ENCODE results near the gene RGL1. TPM values are rescaled to one million over a fixed set of nuclear protein-coding genes. Genes with fewer than 3 reads are reported as not detected.

Gene RGL1
- total RNA-seq, 1 experiment from 2014 or later: 1.3 TPM

- H3K9me3 ChIP-seq (ENCODE audit: control insufficient read depth in 1 of 2, insufficient read depth in 1 of 2, low read depth in 1 of 2, low read length in 2 of 2): no peaks in the 10 kb centered on the region
- no peaks in the 10 kb centered on the region for H3K36me3 ChIP-seq (ENCODE audit: control insufficient read depth in 1 of 2, insufficient read depth in 2 of 2, low read length in 2 of 2)
- peaks cover 3 to 5% of the 10 kb centered on the region in 2 experiments for H3K4me1 ChIP-seq (ENCODE audit: control insufficient read depth in 1 of 2, insufficient read depth in 2 of 2, low read length in 2 of 2)
- TF ChIP-seq RAD21 (IDR thresholded peaks at IDR 0.05; ENCODE audit: low read depth) (no peak), CEBPB (IDR thresholded peaks at IDR 0.05; ENCODE audit: low read depth) (no peak)
- H3K9ac ChIP-seq (ENCODE audit: low read length): no peak overlapping the region
- ChIA-PET CTCF (no interaction called here), POLR2A (no interaction called here), RAD21 (ENCODE audit: low non-redundant PET in 1 of 2, low total read pairs in 2 of 2, uncharacterized antibody in 2 of 2, unreplicated experiment in 2 of 2) (no interaction called here)
- BruUV-seq (replicated peaks): no TSS peak
- H3K27ac ChIP-seq (ENCODE audit: low read depth, low read length): no peak overlapping the region
- no peaks in the 10 kb centered on the region for H3K79me2 ChIP-seq (ENCODE audit: insufficient read depth, low read length)
- no peak overlapping the region for H2AFZ ChIP-seq (ENCODE audit: low read depth, low read length, poor library complexity, severe bottlenecking)
- H4K20me1 ChIP-seq (ENCODE audit: insufficient read depth): no peaks in the 10 kb centered on the region
- DNase-seq (ENCODE audit: low read depth, low spot score) (no peak), ATAC-seq (no peak)
- intact Hi-C loops (cut with micrococcal nuclease): no loop called here
- H3K27me3 ChIP-seq (ENCODE audit: insufficient read depth, low read length): no peaks in the 10 kb centered on the region
- H3K4me2 ChIP-seq (ENCODE audit: low read length): no peak overlapping the region
- no peak overlapping the region for H3K4me3 ChIP-seq (replicated peaks in 1 of 2; ENCODE audit: low read depth in 1 of 2, low read length in 2 of 2)
- no peaks in the 10 kb centered on the region for H3K9me2 ChIP-seq (ENCODE audit: insufficient read depth)
These were observed 132.7 kb downstream of the RGL1 start for GRCh38 chr1:183937611-183938010.

GRCh38 chr1:183941001-183941400 is 136.1 kb downstream of the RGL1 start:
- ATAC-seq: no peak
- H3K4me1 ChIP-seq (ENCODE audit: control insufficient read depth in 1 of 2, insufficient read depth in 2 of 2, low read length in 2 of 2): peaks cover 11 to 14% of the 10 kb centered on the region in 2 experiments
- no peak overlapping the region for H2AFZ ChIP-seq (ENCODE audit: low read depth, low read length, poor library complexity, severe bottlenecking)
- TF ChIP-seq ZFX (IDR thresholded peaks at IDR 0.05) (no peak), CBX3 (IDR thresholded peaks at IDR 0.05; ENCODE audit: low read depth) (no peak), ZNF274 (IDR thresholded peaks at IDR 0.05; ENCODE audit: low read depth, low read length) (no peak)
- TF ChIP-seq, protein P1, sequence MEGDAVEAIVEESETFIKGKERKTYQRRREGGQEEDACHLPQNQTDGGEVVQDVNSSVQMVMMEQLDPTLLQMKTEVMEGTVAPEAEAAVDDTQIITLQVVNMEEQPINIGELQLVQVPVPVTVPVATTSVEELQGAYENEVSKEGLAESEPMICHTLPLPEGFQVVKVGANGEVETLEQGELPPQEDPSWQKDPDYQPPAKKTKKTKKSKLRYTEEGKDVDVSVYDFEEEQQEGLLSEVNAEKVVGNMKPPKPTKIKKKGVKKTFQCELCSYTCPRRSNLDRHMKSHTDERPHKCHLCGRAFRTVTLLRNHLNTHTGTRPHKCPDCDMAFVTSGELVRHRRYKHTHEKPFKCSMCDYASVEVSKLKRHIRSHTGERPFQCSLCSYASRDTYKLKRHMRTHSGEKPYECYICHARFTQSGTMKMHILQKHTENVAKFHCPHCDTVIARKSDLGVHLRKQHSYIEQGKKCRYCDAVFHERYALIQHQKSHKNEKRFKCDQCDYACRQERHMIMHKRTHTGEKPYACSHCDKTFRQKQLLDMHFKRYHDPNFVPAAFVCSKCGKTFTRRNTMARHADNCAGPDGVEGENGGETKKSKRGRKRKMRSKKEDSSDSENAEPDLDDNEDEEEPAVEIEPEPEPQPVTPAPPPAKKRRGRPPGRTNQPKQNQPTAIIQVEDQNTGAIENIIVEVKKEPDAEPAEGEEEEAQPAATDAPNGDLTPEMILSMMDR (IDR thresholded peaks at IDR 0.05 in 2 of 3, conservative IDR thresholded peaks at IDR 0.05 in 1 of 3; ENCODE audit: borderline replicate concordance in 1 of 3, insufficient read depth in 1 of 3, low read depth in 2 of 3, low read length in 2 of 3): no peak
- H3K79me2 ChIP-seq (ENCODE audit: insufficient read depth, low read length): no peaks in the 10 kb centered on the region
- ChIA-PET POLR2A (no interaction called here), RAD21 (ENCODE audit: low non-redundant PET in 1 of 2, low total read pairs in 2 of 2, uncharacterized antibody in 2 of 2, unreplicated experiment in 2 of 2) (no interaction called here), CTCF (no interaction called here)
- no peaks in the 10 kb centered on the region for H3K27me3 ChIP-seq (ENCODE audit: insufficient read depth, low read length)
- H3K4me2 ChIP-seq (ENCODE audit: low read length): no peak overlapping the region
- H3K4me3 ChIP-seq (replicated peaks in 1 of 2; ENCODE audit: low read depth in 1 of 2, low read length in 2 of 2): no peak overlapping the region
- no peak overlapping the region for H3K9ac ChIP-seq (ENCODE audit: low read length)
- no peak overlapping the region for H3K27ac ChIP-seq (ENCODE audit: low read depth, low read length)
- no peaks in the 10 kb centered on the region for H4K20me1 ChIP-seq (ENCODE audit: insufficient read depth)
- intact Hi-C loops (cut with micrococcal nuclease): no loop called here
- no TSS peak for BruUV-seq (replicated peaks)
- no peaks in the 10 kb centered on the region for H3K9me2 ChIP-seq (ENCODE audit: insufficient read depth)
- H3K36me3 ChIP-seq (ENCODE audit: control insufficient read depth in 1 of 2, insufficient read depth in 2 of 2, low read length in 2 of 2): no peaks in the 10 kb centered on the region
- DNase-seq (ENCODE audit: low read depth, low spot score): no peak
- no peaks in the 10 kb centered on the region for H3K9me3 ChIP-seq (ENCODE audit: control insufficient read depth in 1 of 2, insufficient read depth in 1 of 2, low read depth in 1 of 2, low read length in 2 of 2)
